CD4-positive, alpha-beta T cell treated with Interleukin-6 at 100 ng/mL for 8 hours (primary cell): ENCODE data around the gene LCT.
A peak's percentile ranks its signal among the peaks of the same experiment; 100 is the strongest.
"Not testable (repeated sequence)": the region's sequence is repeated elsewhere in the genome, so short reads cannot be mapped to it uniquely, and the experiment has no call there.

Experiments
- DNase-seq: peaks from one replicate; pipeline ENCODE4 v3.0.0-alpha.2; 2020; ENCODE audit warnings: mixed read lengths, low spot score

Gene LCT

GRCh38 chr2:135831180-135831812 lies 5.7 kb downstream of the LCT start:
- no peak for DNase-seq

- no peak for DNase-seq
Observed at GRCh38 chr2:135829378-135830135, 7.4 kb downstream of the LCT start.

GRCh38 chr2:135826544-135826943 lies 10.4 kb downstream of the LCT start:
- no peak for DNase-seq

- DNase-seq = no peak
Observed at GRCh38 chr2:135825550-135826176, 11.3 kb downstream of the LCT start.

GRCh38 chr2:135825131-135825530 lies 11.9 kb downstream of the LCT start:
- no peak for DNase-seq

GRCh38 chr2:135822855-135823254 lies 14.1 kb downstream of the LCT start:
- no peak for DNase-seq

DNA sequence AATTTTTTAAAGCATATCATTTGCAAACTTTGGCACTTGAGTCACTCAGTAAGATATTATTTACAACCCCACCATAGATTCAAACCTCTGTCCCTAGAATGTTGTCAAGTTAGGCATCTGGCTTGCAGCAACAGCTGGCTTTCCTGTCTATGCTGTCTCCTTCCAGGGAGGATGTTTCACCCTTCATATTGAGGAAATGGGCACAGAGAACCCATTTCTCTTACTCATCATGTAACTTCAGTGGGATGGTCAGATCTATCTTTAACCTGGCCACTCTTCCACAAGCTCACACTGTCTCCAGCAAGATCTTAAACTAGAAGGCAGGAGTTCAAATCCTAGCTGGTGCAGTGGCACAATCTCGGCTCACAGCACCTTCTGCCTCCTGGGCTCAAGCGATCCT lies 15.8 kb downstream of the LCT start:
- no peak for DNase-seq

- peak; percentile 48 for DNase-seq
Observed at GRCh38 chr2:135820003-135820618, 16.9 kb downstream of the LCT start.

DNA sequence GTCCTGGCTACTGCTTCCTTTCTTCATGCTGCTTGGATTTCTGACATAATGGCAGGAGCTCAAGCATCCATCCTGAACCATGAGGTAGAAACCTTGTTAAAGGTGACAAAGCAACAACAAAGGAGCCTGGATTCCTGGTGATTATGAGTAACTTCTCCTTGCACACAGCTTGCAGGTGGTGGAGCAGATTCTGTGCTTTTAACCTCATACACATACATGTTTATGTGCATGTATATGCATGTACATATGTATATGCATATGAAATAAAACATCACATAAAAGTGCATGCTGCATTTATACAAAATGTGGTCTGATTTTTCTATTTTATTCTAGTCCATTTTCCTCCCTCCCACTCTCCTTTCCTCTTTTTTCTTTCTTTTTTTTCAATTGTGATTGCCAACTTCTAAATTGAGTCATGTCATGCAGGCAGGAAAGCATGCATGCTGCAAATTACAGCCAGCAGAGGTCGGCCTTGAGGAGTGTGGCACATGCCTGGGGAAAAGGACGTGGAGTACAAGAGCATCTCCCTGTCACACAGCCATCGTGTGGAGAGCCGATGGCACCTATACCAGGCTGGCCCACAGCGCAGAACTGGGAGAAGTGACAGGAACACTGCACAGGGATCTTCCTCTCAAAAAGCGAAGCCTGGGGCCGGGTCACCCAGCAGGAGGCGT lies 17.9 kb downstream of the LCT start:
- DNase-seq = no peak

DNA sequence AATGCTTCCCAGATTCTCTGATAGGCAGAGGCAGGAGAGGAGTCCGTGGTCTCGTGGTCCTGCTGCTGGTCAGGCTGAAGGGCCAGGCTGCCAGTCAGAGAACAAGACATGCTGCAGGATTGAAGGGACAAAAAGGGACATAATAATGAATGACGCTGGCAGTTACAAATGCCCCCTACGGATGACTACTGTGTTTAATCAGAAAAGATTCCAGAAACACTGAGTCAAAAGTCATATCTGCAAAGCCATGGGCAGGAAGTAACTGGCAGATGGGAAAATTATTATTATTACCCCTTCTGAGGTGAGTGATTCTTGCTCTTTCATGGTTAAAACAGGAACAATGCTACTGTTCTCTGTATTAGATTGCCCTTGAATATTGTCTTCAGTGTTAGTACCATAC lies 19.0 kb downstream of the LCT start:
- DNase-seq = no peak

- no peak for DNase-seq
Observed at GRCh38 chr2:135817466-135817865, 19.5 kb downstream of the LCT start.

DNA sequence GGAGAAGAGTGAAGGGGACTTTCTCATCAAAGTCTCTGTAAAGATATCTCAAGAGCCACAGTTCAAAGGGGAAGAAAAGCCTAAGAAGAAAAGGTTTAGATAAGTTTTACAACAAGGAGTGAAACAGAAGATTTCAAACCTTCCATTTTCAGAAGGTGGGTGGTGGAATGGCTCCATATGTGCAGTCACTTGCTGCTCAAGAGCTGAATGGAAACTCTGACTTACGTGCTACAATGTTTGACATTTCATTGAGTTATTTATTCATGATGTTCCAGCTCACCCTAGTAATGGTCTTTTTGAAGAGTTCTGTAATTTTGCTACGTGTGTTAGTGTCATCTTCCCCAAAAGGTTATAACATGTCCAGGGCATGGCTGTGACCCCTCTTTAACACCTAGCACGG lies 21.7 kb downstream of the LCT start:
- no peak for DNase-seq

GRCh38 chr2:135812907-135813511 lies 24.0 kb downstream of the LCT start:
- no peak for DNase-seq

- DNase-seq = not testable (repeated sequence)
Observed at GRCh38 chr2:135807874-135808273, 29.1 kb downstream of the LCT start.

- no peak for DNase-seq
Observed at GRCh38 chr2:135803278-135803677, 33.7 kb downstream of the LCT start.

DNA sequence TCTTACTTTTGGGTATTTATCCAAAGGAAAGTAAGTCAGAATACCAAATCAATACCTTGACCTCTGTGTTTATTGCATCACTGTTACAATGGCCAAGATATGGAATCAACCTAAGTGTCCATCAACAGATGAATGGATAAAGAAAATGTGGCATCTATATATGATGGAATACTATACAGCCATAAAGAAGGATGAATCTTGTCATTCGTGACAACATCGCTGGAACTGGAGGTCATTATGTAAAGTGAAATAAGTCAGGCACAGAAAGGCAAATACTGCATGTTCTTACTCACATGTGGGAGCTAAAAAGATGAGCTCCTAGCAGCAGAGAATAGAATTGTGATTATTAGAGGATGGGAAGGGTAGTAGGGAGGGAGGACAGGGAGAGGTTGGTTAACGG lies 34.6 kb downstream of the LCT start:
- no peak for DNase-seq

- no peak for DNase-seq
Observed at GRCh38 chr2:135800513-135801460, 36.2 kb downstream of the LCT start.

DNA sequence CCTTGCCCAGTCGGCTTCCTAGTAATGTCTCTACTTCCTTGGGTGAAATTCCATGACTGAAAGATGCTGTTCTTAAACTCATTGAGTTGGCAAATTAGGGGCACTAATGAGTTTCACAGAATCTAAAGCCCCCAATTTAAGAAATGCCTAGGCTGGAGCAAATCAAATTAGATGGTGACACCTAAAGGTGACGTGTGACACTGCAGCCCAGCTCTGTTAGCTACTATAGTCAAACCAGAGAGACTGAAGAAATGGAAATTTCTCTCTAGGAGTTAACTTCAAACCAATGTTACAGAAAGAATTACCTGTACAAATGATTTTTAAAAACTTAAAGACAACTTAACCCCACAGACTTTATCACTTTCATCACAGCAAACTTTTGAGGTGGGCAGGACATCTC lies 37.2 kb downstream of the LCT start:
- no peak for DNase-seq

- no peak for DNase-seq
Observed at GRCh38 chr2:135798762-135799161, 38.2 kb downstream of the LCT start.

DNA sequence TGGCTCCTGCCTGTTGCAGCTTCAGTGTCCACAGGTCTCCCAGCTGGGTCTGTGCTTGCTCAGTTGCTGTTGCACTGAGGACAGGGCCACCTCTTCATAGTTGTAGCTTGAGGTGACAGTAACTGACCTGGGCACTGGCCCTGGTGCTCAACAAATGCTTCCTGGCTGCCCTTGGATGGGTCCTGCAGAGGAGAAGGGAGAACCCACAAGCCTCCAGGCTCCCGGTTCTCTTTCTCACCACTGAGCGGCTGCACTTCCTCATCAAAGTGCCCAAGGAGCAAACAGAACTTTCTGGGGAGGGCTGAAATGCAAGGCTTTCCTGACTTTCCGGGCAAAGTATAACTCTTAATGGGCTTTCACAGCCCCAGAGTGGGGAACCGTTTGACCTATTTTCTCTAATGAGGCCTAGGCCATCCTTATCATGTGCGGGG lies 38.7 kb downstream of the LCT start:
- DNase-seq = no peak
